GM21528 (cell line): ENCODE results near the gene PSMB3.
A peak's percentile ranks its signal among the peaks of the same experiment; 100 is the strongest.
"Not testable (repeated sequence)": the region's sequence is repeated elsewhere in the genome, so short reads cannot be mapped to it uniquely, and the experiment has no call there.

Experiments
- ATAC-seq: cut with Tn5 transposase; IDR thresholded peaks from one replicate; pipeline ENCODE4 v1.9.1; 2021; ENCODE audit warnings: mild to moderate bottlenecking, moderate library complexity; ENCODE audit not compliant: unreplicated experiment, low FRiP score

Gene PSMB3

GRCh38 chr17:38715216-38715943 is 37.2 kb upstream of the PSMB3 start:
- no peak for ATAC-seq

GRCh38 chr17:38716368-38717005 is 36.1 kb upstream of the PSMB3 start:
- ATAC-seq, result no peak

GRCh38 chr17:38717139-38717745 is 35.3 kb upstream of the PSMB3 start:
- ATAC-seq, result no peak

GRCh38 chr17:38719289-38719942 is 33.1 kb upstream of the PSMB3 start:
- no peak for ATAC-seq

- ATAC-seq, result no peak
Observed at GRCh38 chr17:38719943-38720641, 32.4 kb upstream of the PSMB3 start.

GRCh38 chr17:38720941-38721340 is 31.6 kb upstream of the PSMB3 start:
- ATAC-seq, result no peak

- no peak for ATAC-seq
Observed at GRCh38 chr17:38721802-38722201, 30.7 kb upstream of the PSMB3 start.

- no peak for ATAC-seq
Observed at GRCh38 chr17:38724337-38724988, 28.1 kb upstream of the PSMB3 start.

- no peak for ATAC-seq
Observed at GRCh38 chr17:38725066-38725465, 27.5 kb upstream of the PSMB3 start.

- not testable (repeated sequence) for ATAC-seq
Observed at GRCh38 chr17:38726145-38726544, 26.4 kb upstream of the PSMB3 start.

GRCh38 chr17:38727736-38728135 is 24.8 kb upstream of the PSMB3 start:
- ATAC-seq, result no peak

GRCh38 chr17:38728290-38728831 is 24.2 kb upstream of the PSMB3 start:
- ATAC-seq, result no peak

GRCh38 chr17:38729368-38729885 is 23.1 kb upstream of the PSMB3 start:
- ATAC-seq, result no peak

GRCh38 chr17:38729886-38730525 is 22.5 kb upstream of the PSMB3 start, which contains the start of gene CISD3:
TSS of gene CISD3 (plus strand) at chr17:38730341. CDS start at chr17:38730359, 18 bp downstream.
- peak; percentile 51 for ATAC-seq

- ATAC-seq, result peak; percentile 1
Observed at GRCh38 chr17:38730526-38731379, 21.8 kb upstream of the PSMB3 start.

GRCh38 chr17:38731526-38732294 is 20.8 kb upstream of the PSMB3 start:
- ATAC-seq, result no peak
